ENCODE measurements around the gene ONECUT2.

GRCh38 chr18:57443247-57443646, 8.1 kb downstream of the ONECUT2 start:
- TF ChIP-seq CTCF (IDR thresholded peaks at IDR 0.05 in 2 of 3, conservative IDR thresholded peaks at IDR 0.05 in 1 of 3; ENCODE audit: borderline replicate concordance in 1 of 3, insufficient read depth in 1 of 3, low read depth in 2 of 3, low read length in 2 of 3): no peak
- no peak for TF ChIP-seq YY1 (IDR thresholded peaks at IDR 0.05; ENCODE audit: extremely low read depth, insufficient replicate concordance, low read depth, low read length)
- TF ChIP-seq POLR2AphosphoS5 (IDR thresholded peaks at IDR 0.05; ENCODE audit: low read depth, low read length): no peak
- no peak for TF ChIP-seq EGR1 (IDR thresholded peaks at IDR 0.05; ENCODE audit: low read depth)
- TF ChIP-seq EZH2phosphoT487 (IDR thresholded peaks at IDR 0.05; ENCODE audit: borderline replicate concordance): no peak
- no peak for TF ChIP-seq SIN3A (IDR thresholded peaks at IDR 0.05; ENCODE audit: low read depth)
- no peak for TF ChIP-seq RAD21 (IDR thresholded peaks at IDR 0.05; ENCODE audit: low read depth)
- TF ChIP-seq SP1 (IDR thresholded peaks at IDR 0.05; ENCODE audit: low read depth): no peak
- no peak for TF ChIP-seq REST (IDR thresholded peaks at IDR 0.05; ENCODE audit: low read depth)
- TF ChIP-seq POLR2A (IDR thresholded peaks at IDR 0.05; ENCODE audit: borderline replicate concordance, extremely low read depth, insufficient read depth, insufficient read length): no peak
- no peak for TF ChIP-seq EZH2 (IDR thresholded peaks at IDR 0.05)
- no peak for TF ChIP-seq MAX (IDR thresholded peaks at IDR 0.05)

All from HCT116 (cell line).